D721Med (cell line): Measurements from ENCODE around the gene CDCA8.

ENCODE experiments used
- DNase-seq: peaks from one replicate; pipeline ENCODE4 v3.0.0; 2011; ENCODE audit warnings: low spot score; ENCODE audit not compliant: insufficient read length
- FAIRE-seq: peaks from 2 replicates; lab custom pipeline; 2011; peaks lifted over from hg19 to GRCh38; lab: Jason Lieb, UNC
- CTCF ChIP-seq: IDR thresholded peaks from 2 replicates; pipeline ENCODE4 v1.5.1; 2012; ENCODE audit warnings: mild to moderate bottlenecking, control low read depth; ENCODE audit not compliant: insufficient read depth; ENCODE audit errors: missing control alignments

The CDCA8 gene

GRCh38 chr1:37672136-37672870, 20.0 kb upstream of the CDCA8 start:
- DNase-seq (no peak), FAIRE-seq (no peak)
- TF ChIP-seq CTCF = no peak

GRCh38 chr1:37673920-37674319, 18.4 kb upstream of the CDCA8 start:
- TF ChIP-seq CTCF = no peak
- DNase-seq = no peak
- no peak for FAIRE-seq

GRCh38 chr1:37676281-37677142, 15.8 kb upstream of the CDCA8 start:
- TF ChIP-seq CTCF = no peak
- FAIRE-seq (no peak), DNase-seq (no peak)

- TF ChIP-seq CTCF = no peak
- FAIRE-seq (no peak), DNase-seq (no peak)
These were observed 15.2 kb upstream of the CDCA8 start for GRCh38 chr1:37677143-37677439.

GRCh38 chr1:37677808-37678207, 14.5 kb upstream of the CDCA8 start:
- no peak for TF ChIP-seq CTCF
- DNase-seq = no peak
- no peak for FAIRE-seq

GRCh38 chr1:37680933-37681332, 11.4 kb upstream of the CDCA8 start:
- FAIRE-seq = no peak
- DNase-seq = no peak
- TF ChIP-seq CTCF = no peak
